GM19193 (cell line): ENCODE data around the gene MAT1A.

Experiments
- POLR2A ChIP-seq: IDR thresholded peaks from 4 replicates; pipeline ENCODE4 v1.6.1; 2011; ENCODE audit not compliant: insufficient read depth, insufficient read length; ENCODE audit errors: extremely low read depth

Gene MAT1A

GRCh38 chr10:80290474-80291220 lies 1.2 kb upstream of the MAT1A start:
- TF ChIP-seq POLR2A = no peak

- TF ChIP-seq POLR2A = no peak
Measured at GRCh38 chr10:80288849-80289248, 609 bp downstream of the MAT1A start.

GRCh38 chr10:80284522-80284921 lies 4.9 kb downstream of the MAT1A start:
- TF ChIP-seq POLR2A = no peak

GRCh38 chr10:80283536-80284199 lies 5.8 kb downstream of the MAT1A start:
- no peak for TF ChIP-seq POLR2A

- TF ChIP-seq POLR2A = no peak
Measured at GRCh38 chr10:80283119-80283518, 6.3 kb downstream of the MAT1A start.

GRCh38 chr10:80281784-80282765 lies 7.4 kb downstream of the MAT1A start:
- no peak for TF ChIP-seq POLR2A

- TF ChIP-seq POLR2A = no peak
Measured at GRCh38 chr10:80281292-80281691, 8.2 kb downstream of the MAT1A start.

- no peak for TF ChIP-seq POLR2A
Measured at GRCh38 chr10:80280071-80280800, 9.2 kb downstream of the MAT1A start.

- TF ChIP-seq POLR2A = no peak
Measured at GRCh38 chr10:80279146-80279545, 10.3 kb downstream of the MAT1A start.

GRCh38 chr10:80278480-80278879 lies 11.0 kb downstream of the MAT1A start:
- TF ChIP-seq POLR2A = no peak

- no peak for TF ChIP-seq POLR2A
Measured at GRCh38 chr10:80277567-80278250, 11.7 kb downstream of the MAT1A start.

- no peak for TF ChIP-seq POLR2A
Measured at GRCh38 chr10:80277016-80277415, 12.4 kb downstream of the MAT1A start.

- no peak for TF ChIP-seq POLR2A
Measured at GRCh38 chr10:80276335-80276734, 13.1 kb downstream of the MAT1A start.

- TF ChIP-seq POLR2A = no peak
Measured at GRCh38 chr10:80275756-80276155, 13.7 kb downstream of the MAT1A start.
